ENCODE data around the gene XPO6.

XPO6 gene

GRCh38 chr16:28207399-28207798 lies 4.4 kb downstream of the XPO6 start:
- no peak for DNase-seq

DNA sequence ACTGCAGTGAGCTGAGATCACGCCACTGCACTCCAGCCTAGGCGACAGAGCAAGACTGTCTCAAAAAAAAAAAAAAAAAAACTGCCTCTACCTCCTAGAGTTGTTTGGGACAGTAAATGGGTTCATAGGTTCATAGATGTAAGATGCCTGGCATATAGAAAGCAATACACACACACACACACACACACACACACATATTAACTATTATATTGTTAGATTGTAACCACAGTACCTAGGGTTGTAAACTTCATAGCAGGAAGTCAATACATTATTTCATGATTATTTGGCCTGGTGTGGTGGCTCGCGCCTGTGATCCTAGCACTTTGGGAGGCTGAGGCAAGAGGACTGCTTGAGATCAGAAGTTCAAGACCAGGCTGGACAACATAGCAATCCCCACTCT lies 5.8 kb downstream of the XPO6 start:
- no peak for DNase-seq

DNA sequence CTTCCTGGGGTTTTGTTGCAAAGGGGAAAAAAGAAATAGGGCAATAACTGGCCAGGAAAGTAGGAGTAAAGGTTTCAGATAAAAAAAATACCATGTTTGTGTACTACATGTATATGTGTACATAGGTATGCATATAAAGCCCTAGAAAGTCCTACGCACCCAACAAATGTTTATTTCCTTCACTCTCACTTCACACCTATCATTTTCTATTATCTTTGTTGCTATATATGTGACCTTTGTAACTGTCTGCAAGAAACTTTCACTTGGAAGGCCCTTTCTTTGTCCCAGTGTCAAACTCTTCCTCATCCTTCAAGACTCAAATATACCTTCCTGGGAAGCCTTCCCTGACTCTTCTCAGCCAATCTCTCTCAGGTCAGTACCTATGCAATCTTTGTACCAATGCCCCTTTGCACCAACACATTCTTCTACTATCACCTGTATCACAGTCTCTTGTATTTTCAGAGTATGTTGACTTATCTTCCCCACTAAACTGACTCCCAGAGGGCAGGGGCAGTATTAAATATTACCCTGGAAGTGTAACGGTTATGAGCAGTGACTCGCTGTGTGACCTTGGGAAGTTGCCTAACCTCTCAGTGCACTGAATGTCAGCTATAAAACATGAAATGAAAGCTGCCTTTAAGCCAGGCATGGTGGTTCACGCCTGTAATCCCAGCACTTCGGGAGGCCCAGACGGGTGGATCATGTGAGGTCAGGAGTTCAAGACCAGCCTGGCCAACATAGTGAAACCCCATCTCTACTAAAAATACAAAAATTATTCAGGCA lies 6.5 kb downstream of the XPO6 start:
- DNase-seq, result no peak

- DNase-seq, result no peak
Measured at GRCh38 chr16:28204622-28205021, 7.1 kb downstream of the XPO6 start.

DNA sequence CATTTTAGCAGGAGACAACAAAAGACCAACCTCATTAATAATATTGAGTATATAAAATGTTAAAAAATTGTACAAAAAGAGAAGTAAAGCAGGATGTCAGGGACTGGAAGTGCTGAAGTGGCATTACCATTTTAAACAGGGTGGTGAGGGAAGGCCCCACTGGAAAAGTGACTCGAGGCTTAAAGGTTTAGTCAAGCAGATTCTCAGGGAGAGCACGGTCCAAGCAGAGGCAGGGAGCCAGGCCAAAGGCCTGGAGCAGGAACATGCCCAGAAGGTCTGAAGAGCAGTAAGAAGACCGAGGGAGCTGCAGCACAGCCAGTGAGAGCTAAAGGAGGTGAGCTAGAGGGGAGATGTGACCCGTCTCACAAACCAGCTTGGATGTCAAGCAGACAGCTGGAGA lies 7.6 kb downstream of the XPO6 start:
- no peak for DNase-seq

DNA sequence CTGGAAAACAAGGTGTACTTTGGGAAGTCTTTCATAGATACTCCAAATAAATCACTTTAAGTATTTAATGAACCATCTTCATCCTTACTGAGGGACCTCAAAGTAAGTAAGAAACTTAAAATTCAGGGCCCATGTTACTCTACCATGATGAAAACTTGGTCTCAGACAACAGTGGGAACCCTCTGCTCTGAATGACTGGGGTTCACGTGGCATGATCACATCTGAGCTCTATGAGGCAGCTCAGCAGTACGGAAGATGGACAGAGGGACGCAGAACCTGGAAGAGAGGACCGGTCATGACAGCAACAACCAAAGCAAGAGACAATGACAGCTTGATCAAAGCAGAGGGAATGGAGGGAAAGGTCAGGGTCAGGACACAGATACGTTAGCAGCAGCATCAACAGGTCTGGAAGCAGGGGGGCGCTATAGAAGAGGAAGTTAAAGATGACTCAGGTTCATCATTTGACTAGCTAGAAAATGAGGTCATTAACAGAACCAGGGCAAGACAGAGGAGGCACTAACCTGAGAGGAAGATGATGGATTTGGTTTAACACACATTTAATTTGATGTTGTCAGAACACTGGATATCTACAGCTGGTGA lies 9.5 kb downstream of the XPO6 start:
- DNase-seq, result no peak

GRCh38 chr16:28200661-28201060 lies 11.1 kb downstream of the XPO6 start:
- no peak for DNase-seq

DNA sequence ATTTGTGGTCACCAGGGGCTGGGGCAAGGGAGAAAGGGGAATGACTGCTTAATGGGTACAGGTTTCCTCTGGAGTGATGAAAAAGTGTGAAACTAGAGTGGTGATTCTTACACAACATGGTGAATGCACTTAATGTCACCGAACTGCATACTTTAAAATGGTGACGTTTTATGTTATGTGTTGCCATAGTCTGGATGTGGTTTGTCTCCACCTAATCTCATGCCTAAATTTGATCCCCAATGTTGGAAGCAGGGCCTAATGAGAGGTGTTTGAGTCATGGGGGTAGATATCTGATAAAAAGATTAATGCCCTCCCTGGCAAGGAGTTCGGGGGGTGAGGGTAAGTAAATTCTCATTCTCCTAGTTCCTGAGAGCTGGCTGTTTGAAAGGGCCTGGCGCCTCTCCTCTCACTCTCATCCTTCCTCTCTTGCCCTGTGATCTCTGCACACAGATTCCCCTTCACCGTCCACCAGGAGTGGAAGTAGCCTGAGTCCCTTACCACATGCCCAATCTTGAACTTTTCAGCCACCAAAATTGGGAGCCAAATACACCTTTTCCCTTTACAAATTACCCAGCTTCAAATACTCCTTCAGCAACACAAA lies 15.3 kb downstream of the XPO6 start:
- no peak for DNase-seq

- DNase-seq, result no peak
Measured at GRCh38 chr16:28195859-28196258, 15.9 kb downstream of the XPO6 start.

GRCh38 chr16:28193530-28194423 lies 18.0 kb downstream of the XPO6 start:
- no peak for DNase-seq

GRCh38 chr16:28192806-28193529 lies 18.8 kb downstream of the XPO6 start:
- no peak for DNase-seq

DNA sequence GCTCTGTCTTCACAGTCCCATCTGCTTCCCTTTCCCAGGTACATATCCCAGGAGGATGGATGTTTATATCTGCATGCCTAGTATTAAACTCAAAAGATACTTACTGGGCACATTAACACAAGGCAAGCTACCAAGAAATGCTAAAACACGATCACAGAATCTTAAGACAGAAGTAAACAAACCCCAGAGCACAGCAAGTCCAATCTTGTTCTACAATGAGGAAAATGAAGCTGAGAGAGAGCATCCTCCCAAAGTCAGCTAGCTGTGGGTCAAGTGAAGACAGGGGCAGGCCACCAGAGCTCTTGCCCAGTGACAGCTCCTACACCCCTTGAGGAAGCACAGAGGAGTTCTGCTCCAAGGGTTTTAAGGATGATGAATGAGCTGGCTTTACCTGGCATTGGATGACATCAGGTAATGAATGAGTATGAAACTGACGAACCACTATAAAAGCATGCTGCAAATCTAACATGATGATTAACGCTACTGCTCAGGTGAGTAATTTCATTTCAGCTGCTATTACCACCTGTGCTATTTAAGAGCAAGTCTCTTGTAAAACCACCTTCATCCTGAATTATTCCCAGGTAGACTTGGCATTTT lies 20.3 kb downstream of the XPO6 start:
- no peak for DNase-seq

DNA sequence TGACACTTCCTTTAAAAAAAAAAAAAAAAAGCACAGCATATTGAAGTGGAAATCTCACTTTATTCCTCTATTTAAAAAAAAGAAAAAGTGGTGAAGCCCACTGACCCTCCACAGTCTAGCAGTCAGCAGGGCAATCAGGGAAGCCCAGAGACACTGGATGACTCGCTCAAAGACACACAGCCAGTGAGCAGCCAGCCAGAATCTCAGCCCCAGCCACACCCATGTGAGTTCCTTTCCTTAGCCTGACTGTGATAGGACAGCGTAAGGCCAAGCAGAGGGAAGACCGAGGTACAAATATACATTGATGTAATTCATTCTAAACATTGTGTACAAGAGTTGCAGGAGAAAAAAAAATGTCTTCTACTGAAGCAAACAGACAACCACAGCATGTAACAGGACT lies 22.5 kb downstream of the XPO6 start:
- DNase-seq, result no peak

- no peak for DNase-seq
Measured at GRCh38 chr16:28188085-28188916, 23.5 kb downstream of the XPO6 start.

GRCh38 chr16:28187595-28188004 lies 24.2 kb downstream of the XPO6 start:
- no peak for DNase-seq

DNA sequence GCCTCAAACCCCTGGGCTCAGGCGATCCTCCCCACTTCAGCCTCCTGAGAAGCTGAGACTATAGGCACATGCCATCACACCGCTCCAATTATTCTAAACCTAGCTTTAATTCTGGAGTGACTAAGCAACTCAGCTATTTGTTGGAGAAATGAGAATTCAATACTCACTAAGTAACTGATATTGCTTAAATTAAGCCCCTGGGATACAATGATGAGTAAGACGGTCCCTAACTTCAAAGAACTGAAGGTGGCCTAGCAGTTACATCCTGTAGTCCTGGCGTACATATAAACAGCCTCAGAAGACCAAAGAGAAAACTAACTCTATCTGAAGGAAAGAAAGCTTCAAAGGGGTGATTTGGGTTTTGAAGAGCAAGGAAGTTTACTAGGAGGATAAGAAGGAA lies 25.0 kb downstream of the XPO6 start:
- no peak for DNase-seq

DNA sequence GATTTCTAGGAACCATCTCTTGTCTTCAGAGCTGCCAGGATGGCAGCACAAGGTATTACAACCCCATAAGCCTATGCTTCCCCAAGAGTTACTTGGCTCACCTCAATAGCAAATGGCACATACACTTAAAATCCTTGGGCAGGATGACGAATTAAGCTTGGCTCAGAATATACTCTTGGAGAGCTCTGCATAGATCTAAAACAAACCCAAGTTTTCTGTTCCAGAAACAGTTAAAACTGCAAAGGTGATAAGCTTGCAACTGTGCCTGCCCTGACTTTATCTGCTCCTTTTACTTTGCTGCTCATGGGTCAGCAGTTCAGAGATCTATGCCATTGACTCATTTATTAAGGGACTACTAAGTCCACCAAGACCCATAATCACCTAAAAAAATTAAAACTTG lies 26.1 kb downstream of the XPO6 start:
- no peak for DNase-seq

DNA sequence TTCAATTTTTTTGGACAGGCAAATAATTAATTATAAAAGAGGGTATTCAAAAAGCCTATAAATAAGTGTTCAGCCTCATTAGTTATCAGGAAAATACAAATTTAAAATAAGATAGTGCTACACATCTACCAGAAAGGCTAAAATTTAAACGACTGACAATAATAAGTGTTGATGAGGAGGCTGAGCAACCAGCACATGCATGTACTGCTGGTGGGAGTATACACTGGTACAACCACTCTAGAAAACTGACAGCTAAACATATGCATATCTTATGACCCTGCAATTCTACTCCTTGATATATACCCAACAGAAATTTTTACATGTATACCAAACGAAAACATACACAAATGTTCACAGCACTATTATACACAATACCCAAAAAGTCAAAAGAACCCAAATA lies 27.1 kb downstream of the XPO6 start:
- DNase-seq, result no peak

DNA sequence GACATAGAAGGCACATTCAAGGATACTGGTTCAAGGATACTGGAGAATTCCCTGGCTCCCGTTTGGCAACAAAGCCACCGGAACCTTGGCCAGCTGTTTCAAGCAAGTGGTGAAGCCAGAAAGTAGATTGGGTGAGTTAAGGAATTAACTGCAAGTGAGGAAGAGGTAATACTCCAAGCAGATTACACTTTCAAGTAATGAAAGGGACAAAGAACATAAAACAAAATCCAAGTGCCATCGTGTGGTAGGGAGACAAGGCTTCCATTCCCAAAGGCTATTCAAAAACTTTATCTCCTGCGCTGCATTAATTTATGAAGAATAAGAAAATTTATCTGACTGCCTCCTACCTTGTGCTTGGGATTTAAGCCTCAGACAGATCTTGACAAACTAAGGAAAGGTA lies 27.8 kb downstream of the XPO6 start:
- DNase-seq, result no peak

DNA sequence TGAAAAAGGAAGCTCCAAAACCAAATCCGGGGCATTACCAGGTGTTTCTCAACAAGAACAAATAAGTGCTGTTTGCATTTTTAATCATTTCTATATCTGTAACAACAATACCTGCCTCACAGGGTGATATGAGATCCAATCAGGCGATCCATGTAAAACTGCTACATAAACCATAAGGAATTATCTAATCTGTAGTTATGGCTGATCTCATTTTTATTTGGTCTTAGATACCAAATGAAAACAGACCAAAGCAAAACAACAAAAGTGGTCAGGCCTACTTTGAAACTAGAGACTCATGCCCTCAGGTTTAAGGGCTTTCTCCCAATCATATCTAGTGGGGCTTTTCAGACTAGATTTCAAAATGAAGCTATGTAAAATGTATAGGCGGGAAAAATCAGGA lies 28.3 kb downstream of the XPO6 start:
- no peak for DNase-seq

GRCh38 chr16:28182801-28183200 lies 29.0 kb downstream of the XPO6 start:
- DNase-seq, result no peak
